Left ventricle myocardium inferior (tissue), 1 donor: Measurements from ENCODE around the gene PDCD1LG2. TPM values are rescaled to one million over a fixed set of nuclear protein-coding genes. Genes with fewer than 3 reads are reported as not detected.

ENCODE experiments used
- DNase-seq: peaks from one replicate; pipeline ENCODE4 v3.0.0-alpha.2; 2020
- H3K27ac ChIP-seq: fragments of 200-600 bp; replicated peaks from 2 replicates; pipeline ENCODE4 v1.8.0; 2021
- H3K27me3 ChIP-seq: fragments of 200-600 bp; 2 replicates; pipeline ENCODE4 v1.8.0; 2021; ENCODE audit warnings: low read depth
- H3K36me3 ChIP-seq: fragments of 200-600 bp; 2 replicates; pipeline ENCODE4 v1.8.0; 2021
- H3K4me1 ChIP-seq: fragments of 200-600 bp; 2 replicates; pipeline ENCODE4 v1.8.0; 2021
- H3K4me3 ChIP-seq: fragments of 200-600 bp; 2 replicates; pipeline ENCODE4 v1.8.0; 2021; ENCODE audit warnings: mild to moderate bottlenecking, moderate library complexity
- H3K9me3 ChIP-seq: fragments of 200-600 bp; replicated peaks from 2 replicates; pipeline ENCODE4 v1.8.0; 2021
- intact Hi-C: fragments of 100-400 bp; cut with micrococcal nuclease; formaldehyde crosslinking; loops from one replicate; pipeline ENCODE4 v1.11.0; 2022
- total RNA-seq: library from RNA; stranded (reverse); fragmentation: NEBNext Ultra II Directional; extraction: Animal tissue kit (Norgen Biotek cat#: 25700); gene quantifications from one replicate; pipeline ENCODE4 v1.2.1, GENCODE V29; 2021
- TF ChIP-seq, protein P1 (sequence below): fragments of 200-600 bp; IDR thresholded peaks from 2 replicates; pipeline ENCODE4 v1.8.0; 2021; ENCODE audit warnings: antibody characterized with exemption, mild to moderate bottlenecking, borderline replicate concordance
- donor health status: DM: no; HTN: yes; CAD: no; lungs with severe emphysema.

The PDCD1LG2 gene
- total RNA-seq, 1 donor from 2014 or later, result 2.0 TPM

GRCh38 chr9:5529683-5530221 is 19.4 kb downstream of the PDCD1LG2 start:
- Histone ChIP-seq H3K27ac (no peak overlapping the region), H3K4me3 (no peak overlapping the region), H3K4me1 (peaks cover 20% of the 10 kb centered on the region), H3K9me3 (no peaks in the 10 kb centered on the region), H3K36me3 (no peaks in the 10 kb centered on the region), H3K27me3 (no peaks in the 10 kb centered on the region)
- no peak for DNase-seq
- intact Hi-C loops, result loop anchor here (10.0 kb wide), 1 partner anchor 65 kb away; no protein-coding TSS in a partner anchor
- TF ChIP-seq, protein P1, sequence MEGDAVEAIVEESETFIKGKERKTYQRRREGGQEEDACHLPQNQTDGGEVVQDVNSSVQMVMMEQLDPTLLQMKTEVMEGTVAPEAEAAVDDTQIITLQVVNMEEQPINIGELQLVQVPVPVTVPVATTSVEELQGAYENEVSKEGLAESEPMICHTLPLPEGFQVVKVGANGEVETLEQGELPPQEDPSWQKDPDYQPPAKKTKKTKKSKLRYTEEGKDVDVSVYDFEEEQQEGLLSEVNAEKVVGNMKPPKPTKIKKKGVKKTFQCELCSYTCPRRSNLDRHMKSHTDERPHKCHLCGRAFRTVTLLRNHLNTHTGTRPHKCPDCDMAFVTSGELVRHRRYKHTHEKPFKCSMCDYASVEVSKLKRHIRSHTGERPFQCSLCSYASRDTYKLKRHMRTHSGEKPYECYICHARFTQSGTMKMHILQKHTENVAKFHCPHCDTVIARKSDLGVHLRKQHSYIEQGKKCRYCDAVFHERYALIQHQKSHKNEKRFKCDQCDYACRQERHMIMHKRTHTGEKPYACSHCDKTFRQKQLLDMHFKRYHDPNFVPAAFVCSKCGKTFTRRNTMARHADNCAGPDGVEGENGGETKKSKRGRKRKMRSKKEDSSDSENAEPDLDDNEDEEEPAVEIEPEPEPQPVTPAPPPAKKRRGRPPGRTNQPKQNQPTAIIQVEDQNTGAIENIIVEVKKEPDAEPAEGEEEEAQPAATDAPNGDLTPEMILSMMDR, result no peak

DNA sequence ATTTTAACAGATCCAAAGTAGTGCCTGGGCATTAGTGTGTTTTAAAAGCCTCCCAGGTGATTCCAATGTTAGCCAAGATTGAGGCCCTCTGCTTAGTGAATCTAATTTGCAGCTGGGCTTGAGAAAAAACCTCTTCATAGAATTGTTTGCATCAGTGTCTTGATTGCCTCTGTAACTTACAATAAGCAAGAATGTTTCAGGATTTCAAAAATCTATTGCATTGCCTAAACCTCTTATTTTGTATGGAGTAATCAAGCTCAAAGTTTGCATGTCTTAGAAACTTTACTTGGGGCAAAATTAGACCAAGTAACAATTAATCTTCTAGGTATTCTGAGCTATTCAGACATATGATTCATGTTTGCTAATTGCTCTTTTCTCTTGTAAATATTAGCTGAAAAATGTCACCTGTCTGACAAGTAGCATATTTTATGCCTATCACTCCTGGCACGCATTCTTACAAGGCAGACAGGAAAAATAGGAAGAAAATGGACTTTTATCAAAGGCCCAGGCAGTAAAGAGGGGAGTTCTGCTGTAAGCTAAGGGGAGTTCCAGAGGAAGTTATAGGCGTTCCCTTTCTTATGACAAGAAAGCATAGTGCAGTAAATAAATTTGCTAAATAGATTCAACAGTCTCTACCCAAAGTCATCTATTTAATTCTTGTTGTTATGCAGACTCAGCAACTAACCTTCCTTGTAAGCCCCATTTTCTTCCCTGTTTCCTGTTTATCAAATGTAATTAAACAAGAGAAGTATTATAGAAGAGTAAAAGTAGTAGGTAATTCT is 21.0 kb downstream of the PDCD1LG2 start:
- TF ChIP-seq, protein P1, result no peak
- H3K4me3 ChIP-seq, result no peak overlapping the region
- no peaks in the 10 kb centered on the region for H3K27me3 ChIP-seq
- H3K27ac ChIP-seq, result no peak overlapping the region
- peaks cover 20% of the 10 kb centered on the region for H3K4me1 ChIP-seq
- intact Hi-C loops, result no loop called here
- H3K9me3 ChIP-seq, result no peaks in the 10 kb centered on the region
- peaks cover 6% of the 10 kb centered on the region for H3K36me3 ChIP-seq
- DNase-seq, result no peak

- H3K27me3 ChIP-seq, result no peaks in the 10 kb centered on the region
- peaks cover 6% of the 10 kb centered on the region for H3K36me3 ChIP-seq
- no peak overlapping the region for H3K27ac ChIP-seq
- no peak for DNase-seq
- no peak overlapping the region for H3K4me3 ChIP-seq
- H3K9me3 ChIP-seq, result no peaks in the 10 kb centered on the region
- H3K4me1 ChIP-seq, result peaks cover 20% of the 10 kb centered on the region
- TF ChIP-seq, protein P1, result no peak
- intact Hi-C loops, result no loop called here
Measured at GRCh38 chr9:5532306-5532705, 22.0 kb downstream of the PDCD1LG2 start.

DNA sequence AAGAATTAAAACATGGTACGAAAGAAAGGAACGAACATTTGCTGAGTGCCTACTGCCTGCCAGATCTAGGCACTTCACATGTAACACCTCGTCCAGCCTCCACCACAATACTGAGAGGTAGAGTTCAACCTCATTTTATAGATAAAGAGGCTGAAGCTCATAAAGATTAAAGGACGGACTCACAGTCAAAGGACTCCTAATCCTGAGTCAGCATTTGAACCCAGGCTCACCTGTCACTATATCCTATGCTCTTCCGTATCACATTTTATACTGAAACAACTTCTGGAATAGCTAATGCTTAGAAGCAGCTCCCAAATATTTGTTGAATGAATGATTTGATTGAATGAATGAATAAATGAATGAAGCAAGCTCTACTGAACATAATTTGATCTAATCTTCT is 22.5 kb downstream of the PDCD1LG2 start:
- peaks cover 6% of the 10 kb centered on the region for H3K36me3 ChIP-seq
- no peaks in the 10 kb centered on the region for H3K9me3 ChIP-seq
- H3K4me1 ChIP-seq, result peaks cover 20% of the 10 kb centered on the region
- TF ChIP-seq, protein P1, result no peak
- no peak for DNase-seq
- H3K27ac ChIP-seq, result no peak overlapping the region
- no peak overlapping the region for H3K4me3 ChIP-seq
- intact Hi-C loops, result no loop called here
- no peaks in the 10 kb centered on the region for H3K27me3 ChIP-seq

DNA sequence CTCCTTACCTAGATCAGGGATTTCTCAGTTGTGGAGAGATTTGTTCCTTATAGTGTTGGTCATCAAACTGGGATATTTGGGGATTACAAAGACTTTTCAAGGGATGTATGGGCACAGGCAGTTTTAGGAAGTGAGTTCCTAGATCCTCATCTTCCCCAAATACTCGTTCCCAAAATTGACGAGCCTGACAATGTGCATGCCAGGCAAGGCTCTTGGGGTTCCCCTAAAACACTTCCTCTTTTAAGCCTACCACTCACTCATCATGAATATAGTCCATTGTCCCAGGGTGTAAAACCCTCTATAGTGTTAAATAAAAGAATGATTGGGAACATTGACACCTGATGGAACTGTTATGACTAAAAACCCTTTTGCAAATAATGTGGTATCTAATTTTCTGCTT is 26.4 kb downstream of the PDCD1LG2 start:
- intact Hi-C loops, result no loop called here
- peaks cover 6% of the 10 kb centered on the region for H3K36me3 ChIP-seq
- TF ChIP-seq, protein P1, result no peak
- no peak for DNase-seq
- no peak overlapping the region for H3K27ac ChIP-seq
- H3K9me3 ChIP-seq, result peaks cover 8% of the 10 kb centered on the region
- H3K4me1 ChIP-seq, result peaks cover 11% of the 10 kb centered on the region
- H3K27me3 ChIP-seq, result no peaks in the 10 kb centered on the region
- no peak overlapping the region for H3K4me3 ChIP-seq
